Measurements from ENCODE around the gene DOCK2. TPM values are rescaled to one million over a fixed set of nuclear protein-coding genes. Genes with fewer than 3 reads are reported as not detected.

The DOCK2 gene
- total RNA-seq, 1 experiment from 2014 or later, result 2.2 TPM

DNA sequence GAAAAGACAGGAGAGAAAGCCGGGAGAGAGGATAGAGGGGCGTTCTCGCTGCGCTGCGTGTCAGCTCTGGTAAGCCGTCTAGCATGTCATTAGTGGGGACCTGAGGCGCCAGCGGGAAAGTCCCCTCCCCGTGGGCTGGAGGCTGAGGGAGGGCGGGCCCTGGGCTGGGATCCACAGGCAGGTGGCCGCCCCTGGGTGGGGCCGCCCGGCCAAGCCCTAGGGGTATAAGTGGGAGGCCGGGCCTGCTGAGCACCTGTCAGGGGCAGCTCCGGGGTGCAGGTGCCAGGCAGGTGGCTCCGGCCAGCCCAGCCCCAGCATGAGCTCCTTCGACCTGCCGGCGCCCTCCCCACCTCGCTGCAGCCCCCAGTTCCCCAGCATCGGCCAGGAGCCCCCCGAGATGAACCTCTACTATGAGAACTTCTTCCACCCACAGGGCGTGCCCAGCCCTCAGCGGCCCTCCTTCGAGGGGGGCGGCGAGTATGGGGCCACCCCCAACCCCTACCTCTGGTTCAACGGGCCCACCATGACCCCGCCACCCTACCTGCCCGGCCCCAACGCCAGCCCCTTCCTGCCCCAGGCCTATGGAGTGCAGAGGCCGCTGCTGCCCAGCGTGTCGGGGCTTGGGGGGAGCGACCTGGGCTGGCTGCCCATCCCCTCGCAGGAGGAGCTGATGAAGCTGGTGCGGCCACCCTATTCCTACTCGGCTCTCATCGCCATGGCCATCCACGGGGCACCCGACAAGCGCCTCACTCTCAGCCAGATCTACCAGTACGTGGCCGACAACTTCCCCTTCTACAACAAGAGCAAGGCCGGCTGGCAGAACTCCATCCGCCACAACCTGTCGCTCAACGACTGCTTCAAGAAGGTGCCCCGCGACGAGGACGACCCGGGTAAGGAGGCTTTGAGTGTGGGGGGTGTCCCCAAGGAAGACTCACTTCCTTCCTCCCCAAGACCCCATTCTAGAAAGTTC lies 468.9 kb downstream of the DOCK2 start, which contains the start of gene FOXI1:
FOXI1 (plus strand) TSS at position 256 of the 970 bp plus-strand sequence; CDS start at position 317, 61 bp downstream.
- DNase-seq (ENCODE audit: low spot score), result no peak
- no peak within 1 kb of the TSS for H3K27ac ChIP-seq (ENCODE audit: low read depth, low read length, poor library complexity, severe bottlenecking)
- H3K36me3 ChIP-seq (ENCODE audit: insufficient read depth, low read length, poor library complexity, severe bottlenecking), result no peaks in the 10 kb centered on the region
- no peak within 1 kb of the TSS for H3K4me3 ChIP-seq (ENCODE audit: low read depth, low read length, poor library complexity, severe bottlenecking)
- CTCF ChIA-PET, result no interaction called here
- POLR2A ChIA-PET (ENCODE audit: low non-redundant PET), result no interaction called here
- intact Hi-C loops (cut with micrococcal nuclease; ENCODE audit: unreplicated experiment), result no loop called here
- TF ChIP-seq, protein P1, sequence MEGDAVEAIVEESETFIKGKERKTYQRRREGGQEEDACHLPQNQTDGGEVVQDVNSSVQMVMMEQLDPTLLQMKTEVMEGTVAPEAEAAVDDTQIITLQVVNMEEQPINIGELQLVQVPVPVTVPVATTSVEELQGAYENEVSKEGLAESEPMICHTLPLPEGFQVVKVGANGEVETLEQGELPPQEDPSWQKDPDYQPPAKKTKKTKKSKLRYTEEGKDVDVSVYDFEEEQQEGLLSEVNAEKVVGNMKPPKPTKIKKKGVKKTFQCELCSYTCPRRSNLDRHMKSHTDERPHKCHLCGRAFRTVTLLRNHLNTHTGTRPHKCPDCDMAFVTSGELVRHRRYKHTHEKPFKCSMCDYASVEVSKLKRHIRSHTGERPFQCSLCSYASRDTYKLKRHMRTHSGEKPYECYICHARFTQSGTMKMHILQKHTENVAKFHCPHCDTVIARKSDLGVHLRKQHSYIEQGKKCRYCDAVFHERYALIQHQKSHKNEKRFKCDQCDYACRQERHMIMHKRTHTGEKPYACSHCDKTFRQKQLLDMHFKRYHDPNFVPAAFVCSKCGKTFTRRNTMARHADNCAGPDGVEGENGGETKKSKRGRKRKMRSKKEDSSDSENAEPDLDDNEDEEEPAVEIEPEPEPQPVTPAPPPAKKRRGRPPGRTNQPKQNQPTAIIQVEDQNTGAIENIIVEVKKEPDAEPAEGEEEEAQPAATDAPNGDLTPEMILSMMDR (conservative IDR thresholded peaks at IDR 0.05; ENCODE audit: low read depth, low read length), result no peak
- no peak for TF ChIP-seq EZH2 (IDR thresholded peaks at IDR 0.05; ENCODE audit: borderline replicate concordance, low read depth, low read length, poor library complexity, severe bottlenecking)
- no peaks in the 10 kb centered on the region for H3K27me3 ChIP-seq (replicated peaks; ENCODE audit: insufficient read depth, low read depth, low read length, poor library complexity)
- no TSS peak for BruUV-seq (replicated peaks)
- H3K4me1 ChIP-seq (ENCODE audit: insufficient read depth, low read length, poor library complexity, severe bottlenecking), result no peaks in the 10 kb centered on the region
- H3K9me3 ChIP-seq (ENCODE audit: low read depth, low read length, poor library complexity, severe bottlenecking), result no peaks in the 10 kb centered on the region

GRCh38 chr5:170107674-170108073 lies 470.6 kb downstream of the DOCK2 start:
- Histone ChIP-seq H3K4me3 (ENCODE audit: low read depth, low read length, poor library complexity, severe bottlenecking) (no peak overlapping the region), H3K4me1 (ENCODE audit: insufficient read depth, low read length, poor library complexity, severe bottlenecking) (no peaks in the 10 kb centered on the region), H3K36me3 (ENCODE audit: insufficient read depth, low read length, poor library complexity, severe bottlenecking) (no peaks in the 10 kb centered on the region), H3K9me3 (ENCODE audit: low read depth, low read length, poor library complexity, severe bottlenecking) (no peaks in the 10 kb centered on the region), H3K27me3 (replicated peaks; ENCODE audit: insufficient read depth, low read depth, low read length, poor library complexity) (no peaks in the 10 kb centered on the region), H3K27ac (ENCODE audit: low read depth, low read length, poor library complexity, severe bottlenecking) (no peak overlapping the region)
- intact Hi-C loops (cut with micrococcal nuclease; ENCODE audit: unreplicated experiment), result no loop called here
- TF ChIP-seq, protein P1 (conservative IDR thresholded peaks at IDR 0.05; ENCODE audit: low read depth, low read length), result no peak
- no peak for TF ChIP-seq EZH2 (IDR thresholded peaks at IDR 0.05; ENCODE audit: borderline replicate concordance, low read depth, low read length, poor library complexity, severe bottlenecking)
- no peak for DNase-seq (ENCODE audit: low spot score)
- POLR2A ChIA-PET (ENCODE audit: low non-redundant PET), result no interaction called here
- no TSS peak for BruUV-seq (replicated peaks)
- CTCF ChIA-PET, result no interaction called here

GRCh38 chr5:170108266-170108785 lies 471.3 kb downstream of the DOCK2 start:
- CTCF ChIA-PET, result no interaction called here
- no peak overlapping the region for H3K27ac ChIP-seq (ENCODE audit: low read depth, low read length, poor library complexity, severe bottlenecking)
- no peaks in the 10 kb centered on the region for H3K36me3 ChIP-seq (ENCODE audit: insufficient read depth, low read length, poor library complexity, severe bottlenecking)
- H3K9me3 ChIP-seq (ENCODE audit: low read depth, low read length, poor library complexity, severe bottlenecking), result no peaks in the 10 kb centered on the region
- POLR2A ChIA-PET (ENCODE audit: low non-redundant PET), result no interaction called here
- no peak overlapping the region for H3K4me3 ChIP-seq (ENCODE audit: low read depth, low read length, poor library complexity, severe bottlenecking)
- intact Hi-C loops (cut with micrococcal nuclease; ENCODE audit: unreplicated experiment), result no loop called here
- TF ChIP-seq EZH2 (IDR thresholded peaks at IDR 0.05; ENCODE audit: borderline replicate concordance, low read depth, low read length, poor library complexity, severe bottlenecking), result no peak
- TF ChIP-seq, protein P1 (conservative IDR thresholded peaks at IDR 0.05; ENCODE audit: low read depth, low read length), result no peak
- no TSS peak for BruUV-seq (replicated peaks)
- H3K4me1 ChIP-seq (ENCODE audit: insufficient read depth, low read length, poor library complexity, severe bottlenecking), result no peaks in the 10 kb centered on the region
- no peaks in the 10 kb centered on the region for H3K27me3 ChIP-seq (replicated peaks; ENCODE audit: insufficient read depth, low read depth, low read length, poor library complexity)
- DNase-seq (ENCODE audit: low spot score), result no peak

All from A673 (cell line).